ENCODE results near the gene PRR13.

DNA sequence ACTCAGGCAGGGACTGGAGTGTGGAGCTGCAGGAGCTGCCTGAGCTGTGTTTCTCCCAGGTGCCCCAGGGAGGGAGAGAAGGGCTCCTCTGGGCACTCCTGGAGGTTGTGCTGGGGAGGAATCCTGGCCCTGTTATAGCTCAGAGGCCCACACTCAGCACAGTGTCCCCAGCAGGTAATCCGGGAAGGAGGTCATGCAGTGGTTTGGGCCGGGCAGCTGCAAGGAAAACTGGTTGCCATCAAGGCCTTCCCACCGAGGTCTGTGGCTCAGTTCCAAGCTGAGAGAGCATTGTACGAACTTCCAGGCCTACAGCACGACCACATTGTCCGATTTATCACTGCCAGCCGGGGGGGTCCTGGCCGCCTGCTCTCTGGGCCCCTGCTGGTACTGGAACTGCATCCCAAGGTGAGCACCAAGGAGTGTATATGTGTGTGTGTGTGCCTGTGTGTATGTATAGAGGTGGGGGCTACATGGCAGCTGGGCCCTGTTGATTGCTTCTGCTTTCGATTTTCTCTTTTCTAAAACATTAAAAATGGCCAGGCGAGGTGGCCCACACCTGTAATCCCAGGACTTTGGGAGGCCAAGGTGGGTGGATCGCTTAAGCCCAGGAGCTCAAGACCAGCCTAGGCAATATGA is 15.9 kb upstream of the PRR13 start:
- TF ChIP-seq, protein P1, sequence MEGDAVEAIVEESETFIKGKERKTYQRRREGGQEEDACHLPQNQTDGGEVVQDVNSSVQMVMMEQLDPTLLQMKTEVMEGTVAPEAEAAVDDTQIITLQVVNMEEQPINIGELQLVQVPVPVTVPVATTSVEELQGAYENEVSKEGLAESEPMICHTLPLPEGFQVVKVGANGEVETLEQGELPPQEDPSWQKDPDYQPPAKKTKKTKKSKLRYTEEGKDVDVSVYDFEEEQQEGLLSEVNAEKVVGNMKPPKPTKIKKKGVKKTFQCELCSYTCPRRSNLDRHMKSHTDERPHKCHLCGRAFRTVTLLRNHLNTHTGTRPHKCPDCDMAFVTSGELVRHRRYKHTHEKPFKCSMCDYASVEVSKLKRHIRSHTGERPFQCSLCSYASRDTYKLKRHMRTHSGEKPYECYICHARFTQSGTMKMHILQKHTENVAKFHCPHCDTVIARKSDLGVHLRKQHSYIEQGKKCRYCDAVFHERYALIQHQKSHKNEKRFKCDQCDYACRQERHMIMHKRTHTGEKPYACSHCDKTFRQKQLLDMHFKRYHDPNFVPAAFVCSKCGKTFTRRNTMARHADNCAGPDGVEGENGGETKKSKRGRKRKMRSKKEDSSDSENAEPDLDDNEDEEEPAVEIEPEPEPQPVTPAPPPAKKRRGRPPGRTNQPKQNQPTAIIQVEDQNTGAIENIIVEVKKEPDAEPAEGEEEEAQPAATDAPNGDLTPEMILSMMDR (IDR thresholded peaks at IDR 0.05), result no peak
- TF ChIP-seq POLR2A (IDR thresholded peaks at IDR 0.05), result no peak

All from Peyer's patch (tissue), 4 donors.